ENCODE results near the gene CCR2.
"Not testable (repeated sequence)": the region's sequence is repeated elsewhere in the genome, so short reads cannot be mapped to it uniquely, and the experiment has no call there.

CCR2 gene

GRCh38 chr3:46389306-46389705 is 35.4 kb downstream of the CCR2 start:
- Histone ChIP-seq H3K27me3 (ENCODE audit: low read depth, low read length) (peaks cover 11% of the 10 kb centered on the region; the same call in 1 of the 2 replicates), H3K9ac (ENCODE audit: low read length) (no peak overlapping the region), H4K20me1 (ENCODE audit: insufficient read depth, low read length) (no peaks in the 10 kb centered on the region), H3K4me3 (ENCODE audit: low read length) (no peak overlapping the region), H3K4me2 (ENCODE audit: low read length) (no peak overlapping the region), H3K9me3 (ENCODE audit: insufficient read depth, low read length) (no peaks in the 10 kb centered on the region), H3K36me3 (replicated peaks; ENCODE audit: low read depth, low read length) (no peaks in the 10 kb centered on the region), H3K27ac (ENCODE audit: low read length) (no peak overlapping the region), H3K4me1 (ENCODE audit: low read length) (peaks cover 2% of the 10 kb centered on the region), H3K79me2 (ENCODE audit: low read length) (no peaks in the 10 kb centered on the region), H2AFZ (ENCODE audit: low read depth, low read length) (no peak overlapping the region)
- TF ChIP-seq, protein P1, sequence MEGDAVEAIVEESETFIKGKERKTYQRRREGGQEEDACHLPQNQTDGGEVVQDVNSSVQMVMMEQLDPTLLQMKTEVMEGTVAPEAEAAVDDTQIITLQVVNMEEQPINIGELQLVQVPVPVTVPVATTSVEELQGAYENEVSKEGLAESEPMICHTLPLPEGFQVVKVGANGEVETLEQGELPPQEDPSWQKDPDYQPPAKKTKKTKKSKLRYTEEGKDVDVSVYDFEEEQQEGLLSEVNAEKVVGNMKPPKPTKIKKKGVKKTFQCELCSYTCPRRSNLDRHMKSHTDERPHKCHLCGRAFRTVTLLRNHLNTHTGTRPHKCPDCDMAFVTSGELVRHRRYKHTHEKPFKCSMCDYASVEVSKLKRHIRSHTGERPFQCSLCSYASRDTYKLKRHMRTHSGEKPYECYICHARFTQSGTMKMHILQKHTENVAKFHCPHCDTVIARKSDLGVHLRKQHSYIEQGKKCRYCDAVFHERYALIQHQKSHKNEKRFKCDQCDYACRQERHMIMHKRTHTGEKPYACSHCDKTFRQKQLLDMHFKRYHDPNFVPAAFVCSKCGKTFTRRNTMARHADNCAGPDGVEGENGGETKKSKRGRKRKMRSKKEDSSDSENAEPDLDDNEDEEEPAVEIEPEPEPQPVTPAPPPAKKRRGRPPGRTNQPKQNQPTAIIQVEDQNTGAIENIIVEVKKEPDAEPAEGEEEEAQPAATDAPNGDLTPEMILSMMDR (IDR thresholded peaks at IDR 0.05; ENCODE audit: low read depth, low read length) = no peak
- no peak for TF ChIP-seq EZH2phosphoT487 (IDR thresholded peaks at IDR 0.05; ENCODE audit: low read depth)

DNA sequence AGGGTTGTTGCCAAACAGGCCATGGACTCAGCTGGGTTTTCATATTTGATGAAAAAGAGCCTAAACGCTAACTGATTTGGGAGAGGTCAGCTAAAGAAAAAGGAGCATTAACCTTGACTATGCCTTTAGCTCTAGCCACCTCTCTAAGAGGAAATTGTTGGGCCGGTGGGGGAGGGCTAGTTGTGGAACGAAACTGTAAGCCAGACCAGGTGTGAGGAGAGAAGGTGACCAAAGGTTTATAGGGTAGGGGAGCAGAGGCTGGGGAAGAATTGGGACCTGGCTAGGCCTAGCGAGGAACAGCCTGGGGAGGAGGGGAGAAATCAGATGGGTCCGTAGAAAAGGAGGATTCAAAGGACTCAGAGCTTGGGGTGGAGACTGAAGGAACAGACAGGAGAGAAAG is 37.6 kb downstream of the CCR2 start:
- H2AFZ ChIP-seq (ENCODE audit: low read depth, low read length); H3K79me2 ChIP-seq (ENCODE audit: low read length); H3K4me2 ChIP-seq (ENCODE audit: low read length); H3K36me3 ChIP-seq (replicated peaks; ENCODE audit: low read depth, low read length); H3K9me3 ChIP-seq (ENCODE audit: insufficient read depth, low read length); H3K4me3 ChIP-seq (ENCODE audit: low read length); H4K20me1 ChIP-seq (ENCODE audit: insufficient read depth, low read length); H3K4me1 ChIP-seq (ENCODE audit: low read length); H3K9ac ChIP-seq (ENCODE audit: low read length); H3K27ac ChIP-seq (ENCODE audit: low read length): not testable (repeated sequence)
- peaks cover 18% of the 10 kb centered on the region; the same call in 1 of the 2 replicates for H3K27me3 ChIP-seq (ENCODE audit: low read depth, low read length)

- Histone ChIP-seq H3K9ac (ENCODE audit: low read length) (no peak overlapping the region), H3K36me3 (replicated peaks; ENCODE audit: low read depth, low read length) (no peaks in the 10 kb centered on the region), H3K9me3 (ENCODE audit: insufficient read depth, low read length) (no peaks in the 10 kb centered on the region), H4K20me1 (ENCODE audit: insufficient read depth, low read length) (no peaks in the 10 kb centered on the region), H2AFZ (ENCODE audit: low read depth, low read length) (no peak overlapping the region), H3K4me2 (ENCODE audit: low read length) (no peak overlapping the region), H3K4me3 (ENCODE audit: low read length) (no peak overlapping the region), H3K79me2 (ENCODE audit: low read length) (no peaks in the 10 kb centered on the region), H3K4me1 (ENCODE audit: low read length) (peaks cover 7% of the 10 kb centered on the region), H3K27me3 (ENCODE audit: low read depth, low read length) (peaks cover 16% of the 10 kb centered on the region; the same call in 1 of the 2 replicates), H3K27ac (ENCODE audit: low read length) (no peak overlapping the region)
- TF ChIP-seq, protein P1 (IDR thresholded peaks at IDR 0.05; ENCODE audit: low read depth, low read length) = no peak
- no peak for TF ChIP-seq EZH2phosphoT487 (IDR thresholded peaks at IDR 0.05; ENCODE audit: low read depth)
Observed at GRCh38 chr3:46393011-46393410, 39.1 kb downstream of the CCR2 start.

- H3K4me2 ChIP-seq (ENCODE audit: low read length) = no peak overlapping the region
- H3K9me3 ChIP-seq (ENCODE audit: insufficient read depth, low read length) = no peaks in the 10 kb centered on the region
- no peaks in the 10 kb centered on the region for H3K36me3 ChIP-seq (replicated peaks; ENCODE audit: low read depth, low read length)
- no peak overlapping the region for H3K4me3 ChIP-seq (ENCODE audit: low read length)
- peaks cover 7% of the 10 kb centered on the region for H3K4me1 ChIP-seq (ENCODE audit: low read length)
- no peak overlapping the region for H3K9ac ChIP-seq (ENCODE audit: low read length)
- H3K79me2 ChIP-seq (ENCODE audit: low read length) = no peaks in the 10 kb centered on the region
- H3K27me3 ChIP-seq (ENCODE audit: low read depth, low read length) = peaks cover 22% of the 10 kb centered on the region
- no peak overlapping the region for H3K27ac ChIP-seq (ENCODE audit: low read length)
- H2AFZ ChIP-seq (ENCODE audit: low read depth, low read length) = no peak overlapping the region
- TF ChIP-seq EZH2phosphoT487 (IDR thresholded peaks at IDR 0.05; ENCODE audit: low read depth) = no peak
- TF ChIP-seq, protein P1 (IDR thresholded peaks at IDR 0.05; ENCODE audit: low read depth, low read length) = no peak
- no peaks in the 10 kb centered on the region for H4K20me1 ChIP-seq (ENCODE audit: insufficient read depth, low read length)
Observed at GRCh38 chr3:46393554-46394434, 39.9 kb downstream of the CCR2 start.

Data from OCI-LY3 (cell line).